Activated CD8-positive, alpha-beta T cell treated with anti-CD3 and anti-CD28 coated beads, Interleukin-2, amount 10 ng/mL, durations not matched to agents 7 days and 5 days (primary cell): ENCODE measurements around the gene CEP135. TPM values are rescaled to one million over a fixed set of nuclear protein-coding genes. Genes with fewer than 3 reads are reported as not detected.

Source experiments
- ATAC-seq: fragments of 150-1000 bp; cut with Tn5 transposase; one replicate; pipeline ENCODE4 v1.10.0; 2021; ENCODE audit warnings: moderate library complexity
- CTCF ChIA-PET: fragments of 350-600 bp; sonication (Branson Sonifier 250); formaldehyde crosslinking; loops from one replicate; lab custom pipeline; 2021; ENCODE audit warnings: antibody characterized with exemption; lab: Charles Lee
- POLR2A ChIA-PET: fragments of 350-600 bp; sonication (Branson Sonifier 250); formaldehyde crosslinking; loops from one replicate; lab custom pipeline; 2021; ENCODE audit warnings: antibody characterized with exemption; lab: Charles Lee
- DNase-seq: peaks from one replicate; pipeline ENCODE4 v3.0.0-alpha.2; 2020
- H3K27ac Mint-ChIP-seq: one replicate; pipeline ENCODE4 v1.8.0; 2021; ENCODE audit warnings: mild to moderate bottlenecking, mixed read lengths
- H3K27me3 Mint-ChIP-seq: one replicate; pipeline ENCODE4 v1.8.0; 2021; ENCODE audit warnings: low read depth, mixed read lengths
- H3K36me3 Mint-ChIP-seq: one replicate; pipeline ENCODE4 v1.8.0; 2021; ENCODE audit warnings: low read depth, mixed read lengths
- H3K4me1 Mint-ChIP-seq: one replicate; pipeline ENCODE4 v1.8.0; 2021; ENCODE audit warnings: low read depth, mixed read lengths
- H3K4me3 Mint-ChIP-seq: one replicate; pipeline ENCODE4 v1.8.0; 2021; ENCODE audit warnings: mild to moderate bottlenecking, mixed read lengths
- H3K9me3 Mint-ChIP-seq: one replicate; pipeline ENCODE4 v1.8.0; 2022; ENCODE audit warnings: mixed read lengths; ENCODE audit not compliant: insufficient read depth
- total RNA-seq, 2 experiments: library from RNA; stranded (reverse); gene quantifications; one replicate each; pipeline ENCODE4 v1.2.3, GENCODE V29; 2021

The CEP135 gene
- total RNA-seq = 10 to 100 TPM; 16.4 to 17.0 TPM

GRCh38 chr4:55948726-55949481, at the start of gene CEP135:
Gene CEP135 (plus strand): TSS chr4:55948945. CDS start chr4:55952131, 3,186 bp downstream.
- CTCF ChIA-PET = interaction anchor here (0.6 to 3.2 kb wide), 40 partner anchors 8 to 1029 kb away, joined by 3 to 36 read pairs (median 5); partner anchors contain the start of genes AASDH, EXOC1, NOA1 and PAICS
- H3K9me3 Mint-ChIP-seq = no peaks in the 10 kb centered on the region
- H3K36me3 Mint-ChIP-seq = peaks cover 16% of the 10 kb centered on the region
- peaks cover 31% of the 10 kb centered on the region for H3K4me1 Mint-ChIP-seq
- POLR2A ChIA-PET = interaction anchor here (0.5 to 1.8 kb wide), 13 partner anchors 9 to 1909 kb away, joined by 3 to 8 read pairs (median 5); partner anchors contain the start of genes AASDH, EXOC1, NOA1 and POLR2B
- H3K4me3 Mint-ChIP-seq = peak within 1 kb of the TSS; percentile 76
- no peaks in the 10 kb centered on the region for H3K27me3 Mint-ChIP-seq
- peak within 1 kb of the TSS; percentile 97 for H3K27ac Mint-ChIP-seq
- peak; percentile 86 for ATAC-seq
- DNase-seq = peak; percentile 93

GRCh38 chr4:55902677-55903076, 46.1 kb upstream of the CEP135 start:
- no peak overlapping the region for H3K4me3 Mint-ChIP-seq
- ATAC-seq (no peak), DNase-seq (no peak)
- H3K36me3 Mint-ChIP-seq = peaks cover 30% of the 10 kb centered on the region
- H3K27ac Mint-ChIP-seq = no peak overlapping the region
- ChIA-PET CTCF (no interaction called here), POLR2A (interaction anchor here (1.0 kb wide), 1 partner anchor 15 kb away, joined by 3 read pairs; no protein-coding TSS in a partner anchor)
- H3K27me3 Mint-ChIP-seq = no peaks in the 10 kb centered on the region
- H3K4me1 Mint-ChIP-seq = peaks cover 8% of the 10 kb centered on the region
- peaks cover 2% of the 10 kb centered on the region for H3K9me3 Mint-ChIP-seq

GRCh38 chr4:55903577-55903976, 45.2 kb upstream of the CEP135 start:
- DNase-seq (no peak), ATAC-seq (no peak)
- Mint-ChIP-seq H3K27me3 (no peaks in the 10 kb centered on the region), H3K9me3 (peaks cover 3% of the 10 kb centered on the region), H3K36me3 (peaks cover 31% of the 10 kb centered on the region), H3K4me1 (peaks cover 9% of the 10 kb centered on the region), H3K4me3 (no peak overlapping the region), H3K27ac (no peak overlapping the region)
- POLR2A ChIA-PET = interaction anchor here (1.0 kb wide), 1 partner anchor 50 kb away, joined by 3 read pairs; no protein-coding TSS in a partner anchor
- CTCF ChIA-PET = no interaction called here

- Mint-ChIP-seq H3K4me1 (peaks cover 9% of the 10 kb centered on the region), H3K36me3 (peaks cover 30% of the 10 kb centered on the region), H3K27me3 (no peaks in the 10 kb centered on the region), H3K27ac (no peak overlapping the region), H3K9me3 (peaks cover 3% of the 10 kb centered on the region), H3K4me3 (no peak overlapping the region)
- POLR2A ChIA-PET = interaction anchor here (1.0 kb wide), 1 partner anchor 51 kb away, joined by 3 read pairs; no protein-coding TSS in a partner anchor
- no peak for DNase-seq
- CTCF ChIA-PET = no interaction called here
- no peak for ATAC-seq
Measured at GRCh38 chr4:55904576-55904975, 44.2 kb upstream of the CEP135 start.

GRCh38 chr4:55906323-55906722, 42.4 kb upstream of the CEP135 start:
- CTCF ChIA-PET = interaction anchor here (1.7 kb wide), 1 partner anchor 42 kb away, joined by 5 read pairs; the partner anchor contains the start of gene CEP135

GRCh38 chr4:55906989-55907388, 41.8 kb upstream of the CEP135 start:
- Mint-ChIP-seq H3K4me3 (no peak overlapping the region), H3K27me3 (no peaks in the 10 kb centered on the region), H3K27ac (no peak overlapping the region), H3K4me1 (peaks cover 9% of the 10 kb centered on the region), H3K9me3 (peaks cover 3% of the 10 kb centered on the region), H3K36me3 (peaks cover 24% of the 10 kb centered on the region)
- DNase-seq = no peak
- ChIA-PET CTCF (no interaction called here), POLR2A (no interaction called here)
- no peak for ATAC-seq

More at GRCh38 chr4:55906323-55906722, 42.4 kb upstream of the CEP135 start:
- Mint-ChIP-seq H3K27me3 (no peaks in the 10 kb centered on the region), H3K4me3 (no peak overlapping the region), H3K4me1 (peaks cover 9% of the 10 kb centered on the region), H3K36me3 (peaks cover 24% of the 10 kb centered on the region), H3K27ac (no peak overlapping the region), H3K9me3 (peaks cover 3% of the 10 kb centered on the region)
- POLR2A ChIA-PET = interaction anchor here (0.5 to 0.9 kb wide), 2 partner anchors 41 to 42 kb away, joined by 4 to 5 read pairs; partner anchors contain the start of gene CEP135
- DNase-seq (no peak), ATAC-seq (no peak)

- CTCF ChIA-PET = no interaction called here
- POLR2A ChIA-PET = no interaction called here
- Mint-ChIP-seq H3K9me3 (peaks cover 3% of the 10 kb centered on the region), H3K36me3 (peaks cover 21% of the 10 kb centered on the region), H3K27ac (no peak overlapping the region), H3K4me3 (no peak overlapping the region), H3K27me3 (no peaks in the 10 kb centered on the region), H3K4me1 (peaks cover 9% of the 10 kb centered on the region)
- DNase-seq = no peak
- no peak for ATAC-seq
Measured at GRCh38 chr4:55907469-55907868, 41.3 kb upstream of the CEP135 start.

GRCh38 chr4:55910140-55910539, 38.6 kb upstream of the CEP135 start:
- H3K4me1 Mint-ChIP-seq = peaks cover 9% of the 10 kb centered on the region
- CTCF ChIA-PET = no interaction called here
- DNase-seq (no peak), ATAC-seq (no peak)
- POLR2A ChIA-PET = no interaction called here
- peaks cover 12% of the 10 kb centered on the region for H3K36me3 Mint-ChIP-seq
- H3K27ac Mint-ChIP-seq = no peak overlapping the region
- H3K9me3 Mint-ChIP-seq = peaks cover 3% of the 10 kb centered on the region
- no peaks in the 10 kb centered on the region for H3K27me3 Mint-ChIP-seq
- no peak overlapping the region for H3K4me3 Mint-ChIP-seq

GRCh38 chr4:55912249-55912648, 36.5 kb upstream of the CEP135 start:
- ATAC-seq = no peak
- Mint-ChIP-seq H3K4me3 (no peak overlapping the region), H3K9me3 (peaks cover 3% of the 10 kb centered on the region), H3K27me3 (no peaks in the 10 kb centered on the region), H3K4me1 (peaks cover 5% of the 10 kb centered on the region), H3K27ac (no peak overlapping the region), H3K36me3 (peaks cover 3% of the 10 kb centered on the region)
- DNase-seq = no peak
- CTCF ChIA-PET = no interaction called here
- POLR2A ChIA-PET = no interaction called here

GRCh38 chr4:55920571-55920970, 28.2 kb upstream of the CEP135 start:
- CTCF ChIA-PET = no interaction called here

GRCh38 chr4:55921093-55921492, 27.7 kb upstream of the CEP135 start:
- no peaks in the 10 kb centered on the region for H3K4me1 Mint-ChIP-seq
- no peak overlapping the region for H3K4me3 Mint-ChIP-seq
- CTCF ChIA-PET = no interaction called here
- H3K27ac Mint-ChIP-seq = no peak overlapping the region
- no peak for ATAC-seq
- no peaks in the 10 kb centered on the region for H3K9me3 Mint-ChIP-seq
- no peaks in the 10 kb centered on the region for H3K36me3 Mint-ChIP-seq
- POLR2A ChIA-PET = no interaction called here
- no peaks in the 10 kb centered on the region for H3K27me3 Mint-ChIP-seq
- no peak for DNase-seq

More at GRCh38 chr4:55920571-55920970, 28.2 kb upstream of the CEP135 start:
- ATAC-seq (no peak), DNase-seq (no peak)
- no peaks in the 10 kb centered on the region for H3K9me3 Mint-ChIP-seq
- H3K4me3 Mint-ChIP-seq = no peak overlapping the region
- H3K4me1 Mint-ChIP-seq = no peaks in the 10 kb centered on the region
- POLR2A ChIA-PET = no interaction called here
- no peak overlapping the region for H3K27ac Mint-ChIP-seq
- no peaks in the 10 kb centered on the region for H3K27me3 Mint-ChIP-seq
- no peaks in the 10 kb centered on the region for H3K36me3 Mint-ChIP-seq

GRCh38 chr4:55925241-55925640, 23.5 kb upstream of the CEP135 start:
- H3K36me3 Mint-ChIP-seq = no peaks in the 10 kb centered on the region
- ChIA-PET POLR2A (no interaction called here), CTCF (no interaction called here)
- H3K27me3 Mint-ChIP-seq = no peaks in the 10 kb centered on the region
- H3K4me1 Mint-ChIP-seq = no peaks in the 10 kb centered on the region
- DNase-seq (no peak), ATAC-seq (no peak)
- H3K9me3 Mint-ChIP-seq = no peaks in the 10 kb centered on the region
- no peak overlapping the region for H3K4me3 Mint-ChIP-seq
- H3K27ac Mint-ChIP-seq = no peak overlapping the region
